Calu3 (cell line): ENCODE data around the gene OR5C1. TPM values are rescaled to one million over a fixed set of nuclear protein-coding genes. Genes with fewer than 3 reads are reported as not detected.

Experiments used
- Bru-seq: library from RNA; stranded (reverse); fragments of 400-500 nt; gene quantifications from one replicate; lab custom pipeline; 2021; lab: Mats Ljungman, UMichigan
- BruChase-seq, 2 experiments: library from RNA; stranded (reverse); fragments of 400-500 nt; gene quantifications; one replicate each; lab custom pipeline; 2021; lab: Mats Ljungman, UMichigan
- BruUV-seq: library from RNA; stranded (reverse); fragments of 400-500 nt; replicated peaks from 2 replicates; lab custom pipeline; 2021; lab: Mats Ljungman, UMichigan
- CTCF ChIA-PET: fragments of 300-600 bp; sonication (Branson Sonifier 250); formaldehyde crosslinking; loops from one replicate; lab custom pipeline; 2022; ENCODE audit warnings: antibody characterized with exemption; lab: Charles Lee
- DNase-seq: peaks from one replicate; pipeline ENCODE4 v3.0.0; 2022
- H3K27ac Mint-ChIP-seq: one replicate; pipeline ENCODE4 v1.8.0; 2022; ENCODE audit warnings: mixed read lengths; ENCODE audit not compliant: unreplicated experiment
- H3K27me3 Mint-ChIP-seq: one replicate; pipeline ENCODE4 v1.8.0; 2022; ENCODE audit warnings: mixed read lengths; ENCODE audit not compliant: unreplicated experiment
- H3K36me3 Mint-ChIP-seq: one replicate; pipeline ENCODE4 v1.8.0; 2022; ENCODE audit warnings: mild to moderate bottlenecking, moderate library complexity, mixed read lengths; ENCODE audit not compliant: insufficient read depth, unreplicated experiment
- H3K4me1 Mint-ChIP-seq: one replicate; pipeline ENCODE4 v1.8.0; 2022; ENCODE audit warnings: mild to moderate bottlenecking, low read depth, mixed read lengths; ENCODE audit not compliant: unreplicated experiment
- H3K4me3 Mint-ChIP-seq: one replicate; pipeline ENCODE4 v1.8.0; 2022; ENCODE audit warnings: mild to moderate bottlenecking, low read depth, moderate library complexity, mixed read lengths; ENCODE audit not compliant: unreplicated experiment
- H3K9me3 Mint-ChIP-seq: one replicate; pipeline ENCODE4 v1.8.0; 2022; ENCODE audit warnings: low read depth, mixed read lengths; ENCODE audit not compliant: unreplicated experiment
- CTCF ChIP-seq: fragments of 200-600 bp; IDR thresholded peaks from one replicate; pipeline ENCODE4 v1.8.0; 2022; ENCODE audit warnings: antibody characterized with exemption; ENCODE audit not compliant: unreplicated experiment
- intact Hi-C: fragments of 100-400 bp; cut with micrococcal nuclease; formaldehyde crosslinking; loops from one replicate; pipeline ENCODE4 v1.10.0; 2022; ENCODE audit not compliant: unreplicated experiment
- long read RNA-seq: library from polyadenylated mRNA; stranded (forward); transcript quantifications from one replicate; pipeline ENCODE4 v2.0.0, GENCODE V29; 2022
- total RNA-seq: library from RNA; stranded (reverse); gene quantifications from 2 replicates; pipeline ENCODE4 v1.2.3, GENCODE V29; 2022

The OR5C1 gene
- total RNA-seq = not detected in 2 replicates
- Bru-seq, nascent RNA = not detected
- not detected for BruChase-seq, experiment 1, labeled RNA remaining after a 6-hour chase
- not detected for BruChase-seq, experiment 2, labeled RNA remaining after a 2-hour chase
- long read RNA-seq = 0 reads

GRCh38 chr9:122788831-122789230 lies at the start of gene OR5C1:
OR5C1 (plus strand) TSS chr9:122788933; CDS start chr9:122788933, 0 bp downstream.
- Mint-ChIP-seq H3K27me3 (peaks cover 3% of the 10 kb centered on the region), H3K9me3 (no peaks in the 10 kb centered on the region), H3K4me3 (no peak within 1 kb of the TSS), H3K27ac (no peak within 1 kb of the TSS), H3K36me3 (no peaks in the 10 kb centered on the region), H3K4me1 (no peaks in the 10 kb centered on the region)
- intact Hi-C loops = no loop called here
- CTCF ChIA-PET = no interaction called here
- no peak for DNase-seq
- no TSS peak for BruUV-seq
- no peak for TF ChIP-seq CTCF

DNA sequence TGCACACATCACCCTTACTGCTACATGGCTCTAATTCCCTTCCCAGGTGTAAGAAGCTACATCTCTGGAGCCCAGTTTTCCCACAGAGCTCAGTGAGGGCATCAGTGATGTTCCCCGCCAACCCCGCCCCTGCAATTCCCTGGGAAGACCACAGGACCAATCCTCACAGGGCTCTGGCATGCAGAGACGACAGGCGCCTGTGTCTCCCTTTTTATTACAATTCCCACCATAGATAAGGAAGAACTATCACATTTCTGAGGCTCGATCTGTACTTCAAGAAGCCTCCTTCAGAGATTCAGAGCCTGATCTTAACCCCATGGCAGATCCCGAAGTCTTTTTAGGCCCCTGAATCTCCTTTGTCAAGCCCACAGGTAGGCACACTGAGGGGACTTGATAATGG lies 46.7 kb upstream of the OR5C1 start, which contains the start of gene OR1L6:
OR1L6 (plus strand) TSS at position 301 of the 400 bp plus-strand sequence. CDS start 7,545 bp downstream, outside the sequence.
- peaks cover 28% of the 10 kb centered on the region for H3K27me3 Mint-ChIP-seq
- H3K27ac Mint-ChIP-seq = no peak within 1 kb of the TSS
- H3K4me3 Mint-ChIP-seq = no peak within 1 kb of the TSS
- intact Hi-C loops = no loop called here
- no peaks in the 10 kb centered on the region for H3K4me1 Mint-ChIP-seq
- CTCF ChIA-PET = no interaction called here
- no peak for TF ChIP-seq CTCF
- no peaks in the 10 kb centered on the region for H3K9me3 Mint-ChIP-seq
- H3K36me3 Mint-ChIP-seq = no peaks in the 10 kb centered on the region
- no TSS peak for BruUV-seq
- DNase-seq = no peak

DNA sequence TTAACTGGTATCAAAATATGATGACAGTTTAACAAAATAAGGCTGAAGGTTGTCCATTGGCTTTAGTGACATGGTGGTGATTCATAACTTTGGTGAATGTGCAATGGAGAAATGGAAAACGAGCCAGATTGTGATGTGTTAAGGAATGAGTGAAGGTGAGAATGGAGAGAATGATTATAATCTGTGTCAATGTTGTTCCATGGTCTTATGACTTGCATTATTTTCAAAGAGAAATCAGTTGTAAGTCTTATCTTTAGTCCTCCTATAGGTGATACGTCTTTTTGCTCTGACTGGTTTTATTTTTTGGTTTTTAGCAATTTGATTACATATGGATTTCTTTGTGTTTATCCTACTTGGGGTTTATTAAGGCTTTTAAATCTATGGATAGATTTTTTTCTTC lies 33.9 kb upstream of the OR5C1 start:
- DNase-seq = no peak
- Mint-ChIP-seq H3K27me3 (peaks cover 21% of the 10 kb centered on the region), H3K27ac (no peak overlapping the region), H3K36me3 (no peaks in the 10 kb centered on the region), H3K4me1 (no peaks in the 10 kb centered on the region), H3K9me3 (peaks cover 7% of the 10 kb centered on the region), H3K4me3 (no peak overlapping the region)
- no TSS peak for BruUV-seq
- TF ChIP-seq CTCF = no peak
- CTCF ChIA-PET = no interaction called here
- intact Hi-C loops = no loop called here

GRCh38 chr9:122767817-122768216 lies 20.9 kb upstream of the OR5C1 start:
- intact Hi-C loops = no loop called here
- H3K27me3 Mint-ChIP-seq = peaks cover 5% of the 10 kb centered on the region
- no peak for DNase-seq
- BruUV-seq = no TSS peak
- no peaks in the 10 kb centered on the region for H3K36me3 Mint-ChIP-seq
- no peak for TF ChIP-seq CTCF
- CTCF ChIA-PET = no interaction called here
- H3K4me3 Mint-ChIP-seq = no peak overlapping the region
- H3K9me3 Mint-ChIP-seq = peaks cover 3% of the 10 kb centered on the region
- H3K27ac Mint-ChIP-seq = no peak overlapping the region
- no peaks in the 10 kb centered on the region for H3K4me1 Mint-ChIP-seq
